ENCODE measurements around the gene FTO.

The FTO gene

DNA sequence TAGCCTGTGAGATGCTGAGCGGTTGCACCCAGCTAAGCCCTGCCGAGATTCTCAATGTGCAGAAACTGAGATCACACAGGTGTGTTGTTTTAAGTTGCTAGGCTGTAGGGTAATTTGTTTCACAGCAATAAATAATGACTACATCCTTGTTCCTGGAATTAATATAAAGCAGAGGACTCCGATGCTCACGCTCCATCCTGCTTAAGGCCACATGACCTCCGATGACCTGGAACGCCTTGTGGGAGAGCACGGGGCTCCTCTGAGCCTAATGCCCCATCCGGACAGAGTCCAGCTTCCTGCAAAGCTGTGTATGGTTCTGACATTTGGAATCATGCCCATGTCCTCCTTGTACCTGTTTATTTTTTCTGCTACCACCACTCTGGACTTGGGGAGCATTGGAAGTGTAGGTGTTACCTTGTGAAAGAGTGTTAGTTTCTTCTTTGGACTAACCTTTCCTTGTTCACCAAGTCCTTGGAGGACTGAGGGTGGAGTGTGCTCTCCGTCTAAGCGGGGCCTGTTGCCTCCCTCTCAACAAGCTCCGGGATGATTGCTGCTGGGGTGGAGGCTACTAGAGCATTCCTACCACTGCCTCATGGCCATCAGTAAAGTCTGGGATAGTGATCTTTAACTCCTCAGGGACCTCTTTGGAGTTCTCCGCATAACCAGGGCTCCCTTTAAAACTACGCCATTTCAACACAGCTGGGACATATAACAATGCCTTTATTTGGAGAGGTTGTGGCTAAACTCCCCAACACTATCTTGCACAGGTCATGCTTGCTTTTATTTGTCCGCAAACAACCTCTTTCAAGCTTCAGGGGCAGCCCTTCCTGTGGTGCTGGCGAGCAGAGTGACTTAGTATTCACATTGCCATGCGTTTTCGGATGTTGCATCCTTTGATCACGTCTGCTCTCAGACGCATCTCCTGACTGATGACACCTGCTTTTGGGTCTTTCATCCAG lies 457.3 kb downstream of the FTO start:
- DNase-seq (ENCODE audit: low read depth) = no peak

DNA sequence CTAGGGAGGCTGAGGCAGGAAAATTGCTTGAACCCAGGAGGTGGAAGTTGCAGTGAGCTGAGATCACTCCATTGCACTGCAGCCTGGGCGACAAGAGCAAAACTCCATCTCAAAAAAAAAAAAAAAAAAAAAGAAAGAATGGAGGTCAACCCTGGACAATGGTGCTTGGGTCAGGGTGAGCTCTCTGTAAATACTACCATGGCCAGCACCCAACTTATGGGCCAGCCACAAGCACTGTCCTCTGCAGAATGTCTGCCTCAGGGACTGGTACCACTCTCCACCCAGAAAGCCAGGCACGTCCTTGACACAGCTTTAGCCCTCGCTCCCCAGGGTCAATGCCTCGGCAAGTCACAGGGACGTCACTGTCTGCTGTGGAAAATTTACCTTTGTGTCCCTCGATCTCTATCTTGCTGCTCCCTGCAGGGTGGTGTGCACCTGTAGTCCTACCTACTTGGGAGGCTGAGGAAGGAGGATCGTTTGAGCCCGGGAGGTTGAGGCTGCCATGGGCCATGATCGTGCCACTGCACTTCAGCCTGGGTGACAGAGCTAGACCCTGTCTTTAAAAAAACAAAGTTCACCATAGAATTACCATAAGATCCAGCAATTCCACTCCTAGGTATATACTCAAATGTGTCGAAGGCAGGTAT lies 459.4 kb downstream of the FTO start:
- no peak for DNase-seq (ENCODE audit: low read depth)

DNA sequence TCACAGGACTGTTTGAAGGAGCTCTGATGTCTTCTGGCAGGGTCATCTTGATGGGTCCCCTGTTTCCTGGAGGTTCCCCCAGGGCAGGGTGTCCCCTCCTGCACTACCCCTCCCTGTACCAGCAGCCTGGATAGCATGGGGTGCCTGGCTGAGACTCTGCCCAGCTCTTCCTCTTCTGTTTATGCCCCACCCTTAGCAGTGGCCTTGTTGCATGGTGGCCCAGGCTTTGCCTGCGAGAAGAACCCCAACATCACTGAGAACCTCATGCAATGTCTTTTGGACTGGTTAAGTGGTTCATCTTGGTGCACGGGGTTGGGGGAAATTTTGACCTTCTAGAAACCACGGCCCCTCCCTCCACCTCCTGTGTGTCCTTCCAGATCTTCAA lies 460.8 kb downstream of the FTO start:
- DNase-seq (ENCODE audit: low read depth) = no peak

DNA sequence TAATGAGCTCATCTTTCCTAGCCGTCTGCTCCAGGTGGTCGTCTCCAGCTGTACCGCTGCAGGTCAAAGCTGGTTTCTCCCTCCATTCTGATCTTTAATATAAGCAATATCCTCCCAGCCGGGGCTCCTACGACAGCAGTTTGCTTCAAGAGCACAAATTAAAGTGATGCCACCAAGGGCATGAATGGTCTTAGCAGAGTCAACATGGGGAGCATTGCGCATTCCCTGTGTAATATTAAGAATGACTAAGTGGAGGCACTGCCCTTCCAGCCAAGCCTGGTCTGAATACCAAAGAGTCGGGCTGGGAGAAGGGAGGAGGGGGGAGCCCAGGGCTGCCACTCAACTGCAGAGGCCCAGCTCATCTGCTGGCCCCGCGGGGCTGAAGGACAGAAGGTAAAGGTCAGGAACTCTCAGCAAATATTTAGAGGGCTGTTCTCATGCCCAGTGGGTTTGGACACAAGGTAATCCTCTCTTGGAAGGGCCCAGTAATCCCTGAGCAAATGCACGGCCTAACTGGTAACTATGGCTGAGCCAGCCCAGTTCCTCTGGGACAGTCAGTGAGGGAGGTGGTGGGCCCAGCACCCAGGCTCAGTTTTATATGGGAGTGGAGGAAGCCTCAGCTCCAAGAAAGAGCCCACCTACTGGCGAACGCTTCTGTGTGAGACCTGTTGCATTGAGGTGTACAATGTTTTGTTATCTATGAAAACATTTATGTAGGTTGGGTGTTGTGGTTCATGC lies 461.4 kb downstream of the FTO start:
- no peak for DNase-seq (ENCODE audit: low read depth)

DNA sequence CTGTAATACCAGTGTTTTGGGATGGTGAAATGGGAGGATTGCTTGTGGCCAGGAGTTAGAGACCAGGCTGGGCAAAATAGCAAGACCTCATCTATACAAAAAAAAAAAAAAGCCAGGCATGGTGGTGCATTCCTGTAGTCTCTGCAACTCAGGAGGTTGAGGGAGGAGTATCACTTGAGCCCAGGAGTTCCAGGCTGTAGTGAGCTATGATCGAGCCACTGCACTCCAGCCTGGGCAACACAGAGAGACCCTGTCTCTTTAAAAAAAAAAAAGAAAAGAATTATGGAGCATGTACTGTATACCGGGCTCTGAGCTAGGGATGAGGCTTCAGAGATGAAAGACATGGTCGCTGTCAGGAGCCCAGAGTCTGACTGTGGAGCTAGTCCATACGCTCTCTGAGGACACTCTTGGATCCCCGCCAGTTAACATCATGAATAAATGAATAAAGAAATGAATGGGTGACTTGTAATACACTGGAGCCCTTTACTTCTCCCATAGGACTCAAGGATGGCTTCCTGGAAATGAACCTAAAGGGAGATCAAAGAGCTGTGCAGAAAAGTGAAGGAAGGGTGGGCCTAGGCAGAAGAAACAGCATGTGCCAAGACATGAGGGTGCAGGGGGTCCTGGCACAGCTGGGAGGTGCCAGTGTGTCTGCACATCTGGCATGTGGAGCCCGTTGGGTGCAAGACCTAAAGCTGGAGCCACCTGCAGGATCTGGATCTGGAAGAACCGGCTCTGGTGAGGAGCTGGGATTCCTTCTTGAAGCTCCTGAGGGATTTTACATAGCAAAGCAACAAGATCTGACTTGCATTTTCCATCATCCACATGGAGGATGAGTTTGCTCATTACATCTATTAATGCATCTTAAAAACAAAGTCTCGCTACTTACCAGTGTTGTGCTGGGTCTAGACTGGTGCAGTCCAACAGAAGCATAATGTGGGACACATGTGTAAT lies 462.2 kb downstream of the FTO start:
- no peak for DNase-seq (ENCODE audit: low read depth)

DNA sequence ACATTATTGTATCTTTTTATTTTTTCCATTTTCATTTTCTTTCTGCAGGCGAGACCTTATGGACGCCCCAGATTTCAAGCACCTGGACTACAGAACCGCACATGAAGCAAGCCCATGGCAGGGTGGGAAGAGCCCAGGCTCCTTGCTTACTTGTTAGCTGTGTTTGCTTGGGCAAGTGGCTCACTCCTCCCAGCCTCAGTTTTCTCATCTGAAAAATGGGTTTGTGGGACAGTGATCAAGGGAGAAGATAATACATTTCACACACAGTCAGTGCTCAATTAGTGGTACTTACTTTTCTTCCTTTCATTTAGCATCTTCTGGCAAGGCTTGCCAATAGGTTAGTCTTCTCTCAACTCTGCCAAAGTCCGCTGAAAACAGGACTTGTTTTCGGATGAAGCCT lies 465.2 kb downstream of the FTO start:
- no peak for DNase-seq (ENCODE audit: low read depth)

DNA sequence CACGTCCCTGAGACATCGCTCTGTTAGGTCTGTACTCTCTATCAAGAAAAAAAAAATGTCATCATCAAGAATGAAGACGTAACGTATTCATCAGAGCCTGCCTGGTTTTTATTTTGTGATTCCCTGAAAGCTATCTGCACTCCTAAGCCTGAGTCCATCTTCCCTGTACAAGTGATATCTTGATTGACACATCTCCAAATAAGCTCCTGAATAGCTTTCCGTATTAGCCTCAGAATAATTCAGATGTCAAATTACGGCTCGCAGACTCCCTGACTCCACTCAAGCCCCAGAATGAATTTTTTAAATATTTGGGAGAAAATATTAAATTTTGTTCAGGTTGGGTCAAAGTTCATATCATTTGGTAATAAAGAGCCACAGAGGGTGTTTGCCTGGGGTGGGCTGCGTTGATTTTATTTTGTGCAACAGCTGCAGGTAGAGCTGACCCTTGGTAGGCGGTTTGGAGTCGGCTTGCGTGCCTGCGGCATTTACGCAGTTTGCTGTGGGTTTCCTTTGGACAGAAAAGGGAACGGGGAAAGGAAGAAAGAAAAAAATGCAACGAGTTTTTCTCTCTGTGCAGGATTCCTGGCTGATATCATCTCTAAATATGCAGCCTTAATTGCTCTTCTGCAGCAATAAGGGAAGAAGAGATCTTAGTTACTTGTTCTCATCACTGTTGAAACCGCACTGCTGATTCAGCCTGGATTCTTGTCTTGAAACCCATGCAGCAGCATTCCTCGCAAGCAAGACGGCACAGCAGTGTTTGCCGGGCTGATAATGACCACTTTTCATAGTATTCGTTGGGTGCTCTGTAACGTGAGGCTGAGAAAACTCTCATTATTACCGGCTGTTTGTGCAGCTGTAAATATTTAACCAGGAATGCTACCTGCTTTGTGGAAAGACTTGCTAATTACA lies 467.9 kb downstream of the FTO start:
- no peak for DNase-seq (ENCODE audit: low read depth)

DNA sequence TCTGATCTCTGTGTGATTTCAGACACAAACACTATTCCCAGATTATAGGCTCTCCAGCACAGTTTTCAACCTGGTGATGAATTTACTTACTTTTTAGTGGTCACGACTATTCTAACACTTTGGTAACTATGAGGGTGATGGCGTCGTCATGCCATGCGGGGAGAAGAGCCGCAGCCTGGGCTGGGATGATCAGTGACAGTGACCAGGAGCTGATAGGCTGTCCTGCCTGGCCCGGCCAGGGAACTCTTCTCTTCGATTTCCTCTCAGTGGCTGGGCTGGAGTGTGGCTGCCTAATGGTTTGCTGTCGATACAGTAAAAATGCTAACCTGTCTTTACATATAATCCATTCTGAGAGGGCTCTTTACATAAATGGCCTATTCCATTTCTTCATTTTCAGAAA lies 469.5 kb downstream of the FTO start:
- DNase-seq (ENCODE audit: low read depth) = no peak

DNA sequence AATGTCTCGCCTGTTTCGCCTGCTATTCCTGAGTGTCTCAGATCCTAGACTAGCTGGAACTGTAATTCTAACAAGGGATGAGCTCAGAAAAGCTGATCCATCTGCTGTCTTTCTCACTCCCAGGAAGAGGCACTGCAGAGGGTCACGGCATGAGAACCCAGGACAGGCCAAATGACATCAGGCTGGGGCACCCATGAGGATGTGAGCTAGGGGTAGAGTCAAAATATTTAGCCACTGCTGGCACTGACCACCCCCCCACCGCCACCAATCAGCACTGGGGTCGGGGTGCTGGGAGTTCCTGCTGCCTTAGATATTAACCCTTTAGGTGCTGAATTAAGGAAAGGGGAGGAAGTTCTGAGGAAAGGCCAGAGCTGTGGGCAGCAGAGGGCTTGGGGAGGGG lies 470.2 kb downstream of the FTO start:
- no peak for DNase-seq (ENCODE audit: low read depth)

DNA sequence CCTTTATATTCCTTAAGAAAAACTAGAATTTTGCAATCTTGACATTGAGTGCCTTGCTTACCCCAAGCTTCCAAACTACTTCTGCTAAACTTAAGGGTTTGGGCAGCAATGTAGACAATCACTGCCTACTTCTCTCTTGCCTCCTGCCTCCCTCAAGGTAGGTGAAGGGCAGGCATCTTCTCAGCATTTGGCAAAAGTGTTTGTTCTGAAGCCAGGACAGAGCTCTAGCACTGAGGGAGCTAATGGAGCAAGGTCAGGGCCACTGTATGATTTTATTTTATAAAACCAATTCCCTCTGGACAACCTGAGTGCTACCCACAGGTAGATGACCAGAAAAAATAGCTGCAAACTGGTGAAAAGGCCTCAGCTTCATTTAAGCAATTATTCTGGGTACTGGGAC lies 470.8 kb downstream of the FTO start:
- no peak for DNase-seq (ENCODE audit: low read depth)

DNA sequence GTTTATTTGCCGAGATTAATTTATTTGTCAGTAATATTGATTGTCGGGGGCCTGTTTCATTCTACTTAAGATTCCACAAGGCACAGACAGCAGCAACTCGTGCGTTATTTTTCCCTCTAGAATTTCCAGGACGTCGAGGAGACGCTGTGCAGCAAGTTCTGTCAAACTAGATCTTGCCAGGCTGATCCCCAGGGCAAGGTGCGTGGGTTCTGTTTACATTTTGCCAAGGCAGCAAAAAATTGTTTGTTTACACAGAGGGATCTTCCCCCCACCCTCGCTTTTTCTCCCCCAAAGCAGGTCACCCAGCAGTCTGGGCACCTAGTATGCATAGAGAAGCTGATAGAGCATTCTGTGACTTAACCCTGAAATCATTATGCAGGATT lies 471.2 kb downstream of the FTO start:
- no peak for DNase-seq (ENCODE audit: low read depth)

DNA sequence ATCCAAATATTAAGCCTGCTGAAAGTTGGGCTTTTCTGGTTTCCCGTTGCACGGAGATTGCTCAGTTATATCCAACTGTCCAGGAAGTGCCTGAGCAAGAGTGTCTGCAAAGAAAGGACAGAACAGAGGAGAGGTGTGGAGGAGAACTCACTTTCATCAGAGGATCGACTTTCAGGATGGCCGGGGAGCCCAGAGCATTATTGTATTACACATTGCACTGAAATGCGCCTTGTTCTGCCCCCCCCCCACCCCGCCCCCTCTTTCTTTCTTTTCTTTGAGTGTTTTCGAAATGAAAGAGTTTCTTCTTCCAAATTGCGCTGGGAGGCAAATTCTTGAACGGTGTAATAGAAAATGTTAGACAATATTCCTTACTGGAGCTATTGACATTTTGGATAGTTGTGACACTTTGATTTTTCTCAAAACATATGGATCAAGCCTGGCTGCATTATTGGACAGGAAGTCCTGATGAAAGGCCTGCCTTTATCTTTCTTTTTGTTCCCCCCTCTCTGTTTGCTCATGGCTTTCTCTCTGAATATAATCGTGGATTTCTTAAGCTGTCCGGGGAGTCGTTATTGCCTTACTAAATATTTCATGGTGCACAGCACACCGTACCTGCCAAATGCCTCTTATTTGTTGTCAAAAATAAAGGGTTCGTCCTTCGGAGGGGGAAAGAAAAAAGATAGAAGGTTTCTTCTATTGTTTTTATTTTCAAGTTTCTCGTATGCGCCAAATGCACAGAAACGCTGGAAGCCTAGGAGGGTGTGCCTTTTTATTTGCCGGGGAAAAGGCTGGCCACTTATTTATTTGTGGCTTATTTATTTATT lies 471.8 kb downstream of the FTO start:
- DNase-seq (ENCODE audit: low read depth) = no peak

DNA sequence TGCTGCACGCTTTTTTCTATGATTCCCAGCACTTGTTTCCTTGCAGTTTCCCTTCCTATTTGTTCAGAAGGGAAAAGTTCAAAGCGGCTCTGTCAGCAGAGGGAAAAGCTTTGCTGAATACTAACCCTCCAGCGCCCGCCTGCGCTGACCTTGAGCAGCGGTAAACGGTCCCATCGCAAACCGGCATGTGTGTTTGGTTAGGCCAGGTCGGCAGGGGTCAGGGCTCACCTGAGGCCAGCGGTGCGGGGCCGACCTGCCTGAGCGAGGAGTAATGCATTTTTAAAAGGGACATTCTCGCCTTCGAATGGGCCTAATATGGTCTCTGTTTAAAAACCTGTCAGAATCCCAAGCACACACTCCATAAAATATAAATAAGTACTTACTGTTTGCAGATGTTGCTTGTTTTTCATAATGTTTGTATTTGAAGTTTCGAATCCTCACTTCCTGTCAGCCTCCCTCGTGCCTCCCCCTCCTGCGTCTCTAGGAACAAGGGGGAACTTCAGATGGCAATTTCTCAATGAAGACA lies 472.5 kb downstream of the FTO start:
- DNase-seq (ENCODE audit: low read depth) = no peak

DNA sequence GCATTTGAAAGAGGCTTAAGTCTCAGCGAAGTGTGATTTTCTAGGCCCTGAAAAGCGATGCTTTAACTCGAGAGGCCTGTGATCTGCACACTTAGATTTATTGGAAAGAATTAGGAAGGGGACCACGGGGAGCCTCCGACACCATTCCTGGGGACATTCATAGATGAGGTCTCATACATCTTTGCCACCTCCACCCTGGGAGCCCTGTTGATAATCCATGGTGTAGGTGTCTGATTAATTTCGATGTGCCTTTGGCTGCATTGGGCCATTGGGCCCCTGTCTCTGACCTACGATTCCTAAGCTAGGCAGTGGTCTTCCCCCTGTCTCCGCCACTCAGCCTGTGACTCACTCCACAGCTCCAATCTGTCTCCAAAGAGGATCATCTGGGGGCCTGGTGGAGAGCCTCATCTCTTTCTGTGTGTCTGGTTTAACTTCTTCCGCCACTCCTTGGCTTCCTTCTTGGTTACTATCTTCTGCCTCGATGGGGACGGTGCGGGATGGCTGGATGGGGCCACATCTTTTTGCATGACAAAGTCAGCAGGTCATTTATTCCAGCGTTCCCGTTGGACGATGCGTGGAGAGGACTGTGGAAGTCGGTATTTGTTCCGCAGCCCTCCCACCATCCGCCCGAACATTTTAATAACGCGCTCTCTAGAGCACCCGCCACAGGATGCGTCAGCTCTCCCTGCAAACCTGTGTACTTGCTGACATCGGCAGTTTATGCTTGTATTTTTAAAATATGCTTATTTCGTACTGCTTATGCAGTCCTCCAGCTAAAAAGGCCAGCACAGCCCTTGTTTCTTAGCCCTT lies 473.3 kb downstream of the FTO start:
- no peak for DNase-seq (ENCODE audit: low read depth)

DNA sequence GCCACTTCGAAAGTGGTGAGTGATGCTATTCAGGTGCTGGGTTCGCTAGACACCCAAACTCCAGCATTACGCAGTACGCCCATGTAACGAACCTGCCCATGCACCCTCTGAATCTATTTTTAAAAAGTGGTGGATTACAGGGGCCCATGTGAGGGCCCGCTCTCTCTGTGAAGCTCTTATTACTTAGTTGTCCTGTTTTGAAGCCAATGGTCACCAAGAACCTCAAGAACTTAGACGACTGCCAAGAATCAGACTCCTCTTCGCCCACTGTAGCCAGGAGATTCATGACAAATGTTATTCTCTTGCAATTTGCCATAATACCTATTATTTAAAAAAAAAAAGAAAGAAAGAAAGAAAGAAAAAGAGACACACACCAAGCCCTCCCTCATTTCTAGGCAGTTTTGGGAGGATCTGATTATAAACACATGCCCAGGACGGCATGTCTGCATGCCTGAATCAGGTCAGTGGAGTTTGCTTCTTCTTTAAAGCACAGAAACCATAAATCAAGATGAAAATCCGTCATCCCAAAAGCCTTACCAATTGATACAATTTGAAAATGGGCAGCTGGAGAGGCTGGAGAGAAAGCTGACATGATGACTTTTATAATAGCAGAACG lies 474.0 kb downstream of the FTO start:
- DNase-seq (ENCODE audit: low read depth) = no peak

DNA sequence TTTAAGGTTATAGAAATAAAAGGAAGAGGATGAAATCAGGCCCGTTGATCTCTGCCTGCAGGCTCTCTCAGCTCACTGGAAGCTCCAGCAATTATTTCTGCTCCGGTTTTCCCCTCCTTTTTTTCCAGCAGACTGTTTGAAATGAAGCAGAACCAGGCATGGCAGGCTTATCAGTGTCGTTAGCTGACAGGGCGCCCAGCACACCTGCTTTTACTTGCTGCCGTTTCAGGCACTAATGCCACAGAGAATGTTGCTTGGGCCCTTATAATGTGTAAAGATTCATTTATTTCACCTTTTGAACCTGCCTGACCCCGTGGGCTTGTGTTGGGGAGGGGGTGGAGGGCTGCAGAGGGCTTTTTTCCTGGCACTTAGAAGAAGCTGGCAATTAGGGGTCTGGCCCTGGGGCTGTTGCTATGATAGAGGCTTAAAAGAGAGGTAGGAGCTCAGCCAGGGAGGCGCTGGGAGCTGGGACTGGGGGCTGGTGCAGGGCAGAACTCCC lies 474.6 kb downstream of the FTO start:
- DNase-seq (ENCODE audit: low read depth) = no peak

DNA sequence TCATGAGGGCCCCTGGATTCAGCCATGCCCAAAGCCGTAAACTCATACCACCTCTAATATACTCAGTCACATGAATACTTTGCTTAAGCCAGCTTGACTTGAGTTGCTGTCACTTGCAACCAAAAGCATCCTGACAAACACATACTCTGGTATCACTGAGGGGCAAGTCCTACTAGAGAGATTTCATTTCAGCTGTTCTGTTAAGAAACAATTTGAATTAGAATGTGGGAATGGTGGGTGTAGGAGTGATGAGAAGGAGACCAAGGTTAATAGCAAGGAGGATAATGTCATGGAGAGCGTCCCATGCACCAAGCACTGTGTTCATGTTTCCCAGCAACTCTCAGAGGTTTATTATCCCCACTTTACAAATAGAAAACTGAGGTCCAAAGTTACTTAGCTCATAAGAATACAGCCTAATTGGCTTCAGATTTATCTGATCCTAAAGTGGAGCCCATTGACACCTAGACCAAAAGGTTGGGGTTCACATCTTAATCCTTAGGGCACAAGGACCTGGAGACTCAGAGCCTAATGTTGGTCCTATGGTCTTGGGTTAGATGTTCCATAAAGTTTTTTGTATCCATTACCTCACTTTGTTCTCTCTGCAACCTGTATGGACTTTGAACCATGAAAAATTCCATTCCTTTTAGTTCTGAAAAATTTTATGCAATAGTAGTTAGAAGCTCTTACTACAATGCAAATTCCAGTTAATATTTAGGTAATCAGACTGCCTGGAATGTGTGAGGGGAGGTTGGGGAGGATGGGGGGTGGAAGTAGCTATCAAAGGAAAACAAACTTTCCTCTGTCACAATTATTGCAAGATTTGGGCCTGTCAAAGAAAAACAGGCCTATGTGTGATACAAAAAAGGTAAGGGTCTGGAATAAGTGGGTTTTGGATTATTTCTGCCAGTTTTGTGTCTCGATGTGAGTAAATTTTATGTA lies 476.7 kb downstream of the FTO start:
- no peak for DNase-seq (ENCODE audit: low read depth)
